HepG2 (cell line): ENCODE measurements around the gene RAB40C. TPM values are rescaled to one million over a fixed set of nuclear protein-coding genes. Genes with fewer than 3 reads are reported as not detected.
A peak's percentile ranks its signal among the peaks of the same experiment; 100 is the strongest.

Source experiments
- AKAP8 ChIP-seq: sonication (generic); formaldehyde crosslinking; IDR thresholded peaks from 2 replicates; pipeline ENCODE4 v1.5.1; 2020; ENCODE audit warnings: mild to moderate bottlenecking, missing genetic modification reagents
- CREB1 ChIP-seq, 2 experiments: fragments of 450-650 bp in 1 of 2; IDR thresholded peaks; 2 replicates each; pipeline ENCODE4 v1.6.1; 2016 to 2017; ENCODE audit warnings: control low read depth in 1 of 2, mild to moderate bottlenecking in 1 of 2, missing compliant biosample characterization in 1 of 2, missing genetic modification characterization in 1 of 2
- EZH2 ChIP-seq: conservative IDR thresholded peaks from 2 replicates; pipeline ENCODE4 v1.6.1; 2012; ENCODE audit warnings: mild to moderate bottlenecking, low read depth, low read length, moderate library complexity
- HMGXB4 ChIP-seq, 2 experiments: sonication (generic) in 1 of 2; formaldehyde crosslinking in 1 of 2; IDR thresholded peaks; 2 replicates each; pipeline versions ENCODE4 v1.4.0 to v1.6.1; 2018 to 2020; ENCODE audit warnings: missing genetic modification reagents in 2 of 2, borderline replicate concordance in 1 of 2, low read depth in 1 of 2, mild to moderate bottlenecking in 1 of 2, missing biosample characterization in 1 of 2
- HNF4G ChIP-seq, 2 experiments: sonication (generic) in 1 of 2; formaldehyde crosslinking in 1 of 2; IDR thresholded peaks; 2 replicates each; pipeline versions ENCODE4 v1.4.0 to v1.6.1; 2011 to 2020; ENCODE audit warnings: borderline replicate concordance in 2 of 2, low read depth in 2 of 2, mild to moderate bottlenecking in 2 of 2, low read length in 1 of 2, missing genetic modification reagents in 1 of 2, moderate library complexity in 1 of 2
- HOXA9 ChIP-seq: sonication (generic); formaldehyde crosslinking; IDR thresholded peaks from 2 replicates; pipeline ENCODE4 v1.8.1; 2022; ENCODE audit warnings: missing genetic modification reagents, mild to moderate bottlenecking, moderate library complexity, borderline replicate concordance
- MBNL3 ChIP-seq: fragments of 250-450 bp; sonication (Bioruptor Pico); conservative IDR thresholded peaks from 2 replicates; pipeline ENCODE4 v1.8.0; 2022; ENCODE audit warnings: mild to moderate bottlenecking, inconsistent platforms
- MED13 ChIP-seq: sonication (generic); formaldehyde crosslinking; IDR thresholded peaks from 2 replicates; pipeline ENCODE4 v1.5.0; 2020; ENCODE audit warnings: missing genetic modification reagents
- NFKB2 ChIP-seq: sonication (generic); formaldehyde crosslinking; IDR thresholded peaks from 2 replicates; pipeline ENCODE4 v1.4.0; 2020; ENCODE audit warnings: missing genetic modification reagents, borderline replicate concordance
- POLR2A ChIP-seq, 2 experiments: IDR thresholded peaks; 2 replicates each; pipeline ENCODE4 v1.6.1; 2011; ENCODE audit warnings: low read depth in 2 of 2, low read length in 2 of 2, mild to moderate bottlenecking in 1 of 2, moderate library complexity in 1 of 2; ENCODE audit not compliant: insufficient read depth in 1 of 2
- REPIN1 ChIP-seq: sonication (generic); formaldehyde crosslinking; IDR thresholded peaks from 2 replicates; pipeline ENCODE4 v1.8.0; 2022; ENCODE audit warnings: missing genetic modification reagents, low read depth, mild to moderate bottlenecking, borderline replicate concordance
- RFX1 ChIP-seq: fragments of 450-650 bp; IDR thresholded peaks from 2 replicates; pipeline ENCODE4 v1.6.1; 2017
- TBX3 ChIP-seq: fragments of 450-650 bp; IDR thresholded peaks from 2 replicates; pipeline ENCODE4 v1.6.1; 2017; ENCODE audit warnings: antibody characterized with exemption, mild to moderate bottlenecking, inconsistent platforms, borderline replicate concordance
- ZBTB21 ChIP-seq: sonication (generic); formaldehyde crosslinking; IDR thresholded peaks from 2 replicates; pipeline ENCODE4 v1.4.0; 2020; ENCODE audit warnings: missing genetic modification reagents
- ZBTB33 ChIP-seq: sonication (generic); formaldehyde crosslinking; IDR thresholded peaks from 2 replicates; pipeline ENCODE4 v1.4.0; 2020; ENCODE audit warnings: missing genetic modification reagents
- ZNF362 ChIP-seq: sonication (generic); formaldehyde crosslinking; IDR thresholded peaks from 2 replicates; pipeline ENCODE4 v1.4.0; 2020; ENCODE audit warnings: missing genetic modification reagents, mild to moderate bottlenecking, borderline replicate concordance
- ZNF629 ChIP-seq: sonication (generic); formaldehyde crosslinking; conservative IDR thresholded peaks from 2 replicates; pipeline ENCODE4 v1.5.0; 2020; ENCODE audit warnings: missing genetic modification reagents
- ZNF709 ChIP-seq: sonication (generic); formaldehyde crosslinking; IDR thresholded peaks from 2 replicates; pipeline ENCODE4 v1.5.0; 2020; ENCODE audit warnings: mild to moderate bottlenecking, missing genetic modification reagents
- ZSCAN12 ChIP-seq: sonication (generic); formaldehyde crosslinking; IDR thresholded peaks from 2 replicates; pipeline ENCODE4 v1.9.0; 2021; ENCODE audit warnings: mild to moderate bottlenecking, missing genetic modification reagents
- ZSCAN22 ChIP-seq: sonication (generic); formaldehyde crosslinking; IDR thresholded peaks from 2 replicates; pipeline ENCODE4 v1.4.0; 2020; ENCODE audit warnings: mild to moderate bottlenecking, missing genetic modification reagents
- polyA plus RNA-seq, 8 experiments: library from polyadenylated mRNA; depleted of rRNA in 3 of 8; stranded (reverse) in 7 of 8; unstranded in 1 of 8; fragments of >200 nt; fragmentation: Illumina TruSeq in 4 of 8; extraction: Trizol in 4 of 8; gene quantifications; 2 replicates each; pipeline versions ENCODE4 v1.2.1 to v1.2.3, GENCODE V29; 2011 to 2016; ENCODE audit warnings: low read depth in 4 of 8, missing spikeins in 1 of 8, mixed read lengths in 1 of 8; ENCODE audit not compliant: insufficient read depth in 1 of 8
- total RNA-seq, 5 experiments: library from RNA; depleted of rRNA; stranded (reverse); fragments of >200 nt; fragmentation: Illumina TruSeq; extraction: Trizol; gene quantifications; 2 replicates each; pipeline ENCODE4 v1.2.3, GENCODE V29; 2016; ENCODE audit warnings: low read depth in 1 of 5
- TF ChIP-seq, protein P1 (sequence below): sonication (generic); formaldehyde crosslinking; IDR thresholded peaks from 2 replicates; pipeline ENCODE4 v1.8.0; 2022; ENCODE audit warnings: missing genetic modification reagents, mild to moderate bottlenecking, borderline replicate concordance

The RAB40C gene
- total and polyA plus RNA-seq, 2 of the 13 experiments (the other 11 are each of a cell fraction or from before 2014, with no cell fraction given): 7.7 to 11.5 TPM

- TF ChIP-seq EZH2 (no peak), NFKB2 (CRISPR knock-in tag) (peak; percentile 50; the same call in 1 of the 2 replicates), TBX3 (no peak), RFX1 (no peak), HNF4G (IDR thresholded peaks at IDR 0.05; ENCODE audit: borderline replicate concordance, low read depth, low read length) (no peak), HNF4G (CRISPR knock-in tag; IDR thresholded peaks at IDR 0.05; ENCODE audit: borderline replicate concordance, low read depth) (no peak), POLR2A (IDR thresholded peaks at IDR 0.05; ENCODE audit: insufficient read depth in 1 of 2, low read depth in 2 of 2, low read length in 2 of 2) (peak; percentile 52 to 96), CREB1 (IDR thresholded peaks at IDR 0.05) (no peak; the same call in 1 of the 2 replicates), CREB1 (CRISPR knock-in tag; IDR thresholded peaks at IDR 0.05) (no peak), ZNF629 (CRISPR knock-in tag) (no peak), ZNF709 (CRISPR knock-in tag) (peak; percentile 72; the same call in 1 of the 2 replicates), HOXA9 (no peak), ZBTB21 (CRISPR knock-in tag) (no peak), ZBTB33 (no peak), AKAP8 (0 out of 2 replicates have a peak, but pooled peaks have one; percentile 51), ZNF362 (CRISPR knock-in tag) (no peak), ZSCAN12 (CRISPR knock-in tag) (no peak), ZSCAN22 (no peak), HMGXB4 (CRISPR knock-in tag; IDR thresholded peaks at IDR 0.05; ENCODE audit: borderline replicate concordance in 1 of 2, low read depth in 1 of 2) (peak; percentile 42 to 77; a peak in 3 of 4 replicates), REPIN1 (CRISPR knock-in tag) (no peak; the same call in 1 of the 2 replicates), MBNL3 (CRISPR knock-in tag) (no peak), MED13 (CRISPR knock-in tag) (0 out of 2 replicates have a peak, but pooled peaks have one; percentile 18)
- TF ChIP-seq, protein P1, sequence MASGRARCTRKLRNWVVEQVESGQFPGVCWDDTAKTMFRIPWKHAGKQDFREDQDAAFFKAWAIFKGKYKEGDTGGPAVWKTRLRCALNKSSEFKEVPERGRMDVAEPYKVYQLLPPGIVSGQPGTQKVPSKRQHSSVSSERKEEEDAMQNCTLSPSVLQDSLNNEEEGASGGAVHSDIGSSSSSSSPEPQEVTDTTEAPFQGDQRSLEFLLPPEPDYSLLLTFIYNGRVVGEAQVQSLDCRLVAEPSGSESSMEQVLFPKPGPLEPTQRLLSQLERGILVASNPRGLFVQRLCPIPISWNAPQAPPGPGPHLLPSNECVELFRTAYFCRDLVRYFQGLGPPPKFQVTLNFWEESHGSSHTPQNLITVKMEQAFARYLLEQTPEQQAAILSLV (CRISPR knock-in tag): no peak; the same call in 1 of the 2 replicates
Measured at GRCh38 chr16:641326-642188, 51.7 kb downstream of the RAB40C start, which contains the start of gene MCRIP2 (continued).
